Measurements from ENCODE around the gene F11R.
"Not testable (repeated sequence)": the region's sequence is repeated elsewhere in the genome, so short reads cannot be mapped to it uniquely, and the experiment has no call there.

Gene F11R

GRCh38 chr1:161019751-161020495 is 1.0 kb downstream of the F11R start:
- CTCF ChIA-PET, result interaction anchor here (0.6 to 3.2 kb wide), 5 partner anchors 22 to 77 kb away, joined by 3 to 12 read pairs (median 5); partner anchors contain the start of gene NECTIN4
- TF ChIP-seq CTCF (conservative IDR thresholded peaks at IDR 0.05; ENCODE audit: low read depth), result no peak
- POLR2A ChIA-PET (ENCODE audit: low non-redundant PET), result interaction anchor here (0.6 to 2.5 kb wide), 6 partner anchors 18 to 113 kb away, joined by 3 to 9 read pairs (median 4); partner anchors contain the start of genes TSTD1 and USF1

GRCh38 chr1:161019111-161019660 is 1.8 kb downstream of the F11R start:
- peak overlapping the region; percentile 71 for H3K27ac ChIP-seq
- CTCF ChIA-PET, result not testable (repeated sequence)

More at GRCh38 chr1:161019751-161020495, 1.0 kb downstream of the F11R start:
- H3K27ac ChIP-seq, result peak overlapping the region; percentile 94
- peak; percentile 73 for DNase-seq (ENCODE audit: low spot score)

GRCh38 chr1:161018631-161018930 is 2.4 kb downstream of the F11R start:
- TF ChIP-seq CTCF (conservative IDR thresholded peaks at IDR 0.05; ENCODE audit: low read depth), result no peak
- no peak for DNase-seq (ENCODE audit: low spot score)
- no peak overlapping the region for H3K27ac ChIP-seq
- ChIA-PET CTCF (interaction anchor here (0.8 to 1.0 kb wide), 2 partner anchors 21 to 79 kb away, joined by 3 to 4 read pairs; no protein-coding TSS in a partner anchor), POLR2A (ENCODE audit: low non-redundant PET) (no interaction called here)

More at GRCh38 chr1:161019111-161019660, 1.8 kb downstream of the F11R start:
- DNase-seq (ENCODE audit: low spot score); POLR2A ChIA-PET (ENCODE audit: low non-redundant PET): not testable (repeated sequence)

GRCh38 chr1:161017756-161018630 is 3.0 kb downstream of the F11R start:
- ChIA-PET CTCF (interaction anchor here (0.8 to 1.0 kb wide), 2 partner anchors 21 to 79 kb away, joined by 3 to 4 read pairs; no protein-coding TSS in a partner anchor), POLR2A (ENCODE audit: low non-redundant PET) (no interaction called here)
- no peak for TF ChIP-seq CTCF (conservative IDR thresholded peaks at IDR 0.05; ENCODE audit: low read depth)
- DNase-seq (ENCODE audit: low spot score), result no peak
- H3K27ac ChIP-seq, result peak overlapping the region; percentile 45

GRCh38 chr1:161017181-161017580 is 3.8 kb downstream of the F11R start:
- peak overlapping the region; percentile 61 for H3K27ac ChIP-seq
- CTCF ChIA-PET; POLR2A ChIA-PET (ENCODE audit: low non-redundant PET); DNase-seq (ENCODE audit: low spot score): not testable (repeated sequence)

GRCh38 chr1:161016683-161017082 is 4.3 kb downstream of the F11R start:
- POLR2A ChIA-PET (ENCODE audit: low non-redundant PET); CTCF ChIA-PET; DNase-seq (ENCODE audit: low spot score): not testable (repeated sequence)
- H3K27ac ChIP-seq, result peak overlapping the region; percentile 61

GRCh38 chr1:161013488-161014230 is 7.3 kb downstream of the F11R start:
- peak overlapping the region; percentile 90 for H3K27ac ChIP-seq
- ChIA-PET CTCF (interaction anchor here (0.6 to 0.9 kb wide), 5 partner anchors 23 to 189 kb away, joined by 3 to 5 read pairs (median 3); no protein-coding TSS in a partner anchor), POLR2A (ENCODE audit: low non-redundant PET) (interaction anchor here (0.6 kb wide), 1 partner anchor 31 kb away, joined by 5 read pairs; no protein-coding TSS in a partner anchor)
- TF ChIP-seq CTCF (conservative IDR thresholded peaks at IDR 0.05; ENCODE audit: low read depth), result no peak
- DNase-seq (ENCODE audit: low spot score), result peak; percentile 90
